ENCODE data around the gene IL16. TPM values are rescaled to one million over a fixed set of nuclear protein-coding genes. Genes with fewer than 3 reads are reported as not detected.
A peak's percentile ranks its signal among the peaks of the same experiment; 100 is the strongest.

IL16 gene
- total and polyA plus RNA-seq, 10 donors = 93.9 to 159 (median 128) TPM

DNA sequence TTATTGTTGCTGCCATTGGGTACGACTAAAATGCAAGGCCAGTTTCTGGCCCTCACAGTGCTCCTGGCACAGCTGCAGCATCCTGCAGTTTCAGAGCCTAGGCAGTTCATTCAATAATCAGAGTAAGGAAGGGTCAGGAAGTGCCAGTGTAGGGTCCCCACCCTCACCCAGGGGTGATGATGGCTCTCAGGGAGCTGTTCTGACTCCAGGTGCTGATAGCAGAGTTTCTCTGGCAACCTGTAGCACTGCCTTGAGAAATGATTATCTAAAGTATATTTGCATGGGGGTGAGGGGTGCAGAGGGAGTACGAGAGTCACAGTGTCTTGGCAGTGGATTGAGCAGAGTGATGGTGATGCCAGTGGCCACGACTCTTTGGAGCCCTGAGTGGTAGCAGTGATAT lies 15.5 kb upstream of the IL16 start:
- no peak overlapping the region for H3K27ac ChIP-seq
- intact Hi-C loops (cut with DNase I; ENCODE audit: low total_unique reads) = no loop called here
- DNase-seq = no peak
- no peak overlapping the region for H3K4me3 ChIP-seq
- H3K9me3 ChIP-seq = no peaks in the 10 kb centered on the region
- H3K27me3 ChIP-seq (replicated peaks in 1 of 7) = peaks cover 0 to 39% (median 0%) of the 10 kb centered on the region in 7 donors
- WGBS, 5 donors = 79 to 85% (median 81%) methylated on average over 3 of the region's 3 CpGs
- H3K36me3 ChIP-seq = no peaks in the 10 kb centered on the region
- TF ChIP-seq POLR2A (IDR thresholded peaks at IDR 0.05) (no peak), POLR2AphosphoS5 (IDR thresholded peaks at IDR 0.05) (no peak), CTCF (IDR thresholded peaks at IDR 0.05 in 8 of 11, conservative IDR thresholded peaks at IDR 0.05 in 3 of 11) (no peak)
- peaks cover 0 to 6% (median 2%) of the 10 kb centered on the region in 6 donors for H3K4me1 ChIP-seq

GRCh38 chr15:81182031-81182755 lies 14.5 kb upstream of the IL16 start:
- DNase-seq = no peak
- no peak overlapping the region for H3K27ac ChIP-seq
- TF ChIP-seq POLR2A (IDR thresholded peaks at IDR 0.05) = no peak
- intact Hi-C loops (cut with DNase I; ENCODE audit: low total_unique reads) = no loop called here
- H3K27me3 ChIP-seq (replicated peaks in 1 of 7) = peaks cover 0 to 39% (median 0%) of the 10 kb centered on the region in 7 donors
- peak overlapping the region in 2 of 8 donors; percentile 6 to 31 for H3K4me3 ChIP-seq
- no peaks in the 10 kb centered on the region for H3K9me3 ChIP-seq
- H3K36me3 ChIP-seq = no peaks in the 10 kb centered on the region
- 43 to 61% (median 50%) methylated on average over 13 of the region's 13 CpGs for WGBS, 5 donors
- H3K4me1 ChIP-seq = peaks cover 0 to 6% (median 2%) of the 10 kb centered on the region in 6 donors

- TF ChIP-seq POLR2A (IDR thresholded peaks at IDR 0.05) (no peak), POLR2AphosphoS5 (IDR thresholded peaks at IDR 0.05) (no peak), CTCF (IDR thresholded peaks at IDR 0.05 in 8 of 11, conservative IDR thresholded peaks at IDR 0.05 in 3 of 11) (no peak)
- no peak for DNase-seq
- 27 to 53% (median 38%) methylated on average over 10 to 13 of the region's 13 CpGs for WGBS, 5 donors
- H3K36me3 ChIP-seq = no peaks in the 10 kb centered on the region
- no peaks in the 10 kb centered on the region for H3K9me3 ChIP-seq
- H3K4me1 ChIP-seq = peaks cover 0 to 6% (median 2%) of the 10 kb centered on the region in 6 donors
- intact Hi-C loops (cut with DNase I; ENCODE audit: low total_unique reads) = no loop called here
- H3K27ac ChIP-seq = no peak overlapping the region
- H3K4me3 ChIP-seq = peak overlapping the region in 4 of 8 donors; percentile 6 to 32 (median 20)
- H3K27me3 ChIP-seq (replicated peaks in 1 of 7) = peaks cover 0 to 39% (median 0%) of the 10 kb centered on the region in 7 donors
These were observed 13.8 kb upstream of the IL16 start for GRCh38 chr15:81182756-81183438.

GRCh38 chr15:81183439-81183775 lies 13.3 kb upstream of the IL16 start:
- no peak overlapping the region for H3K27ac ChIP-seq
- peak overlapping the region in 3 of 8 donors; percentile 8 to 32 (median 31) for H3K4me3 ChIP-seq
- TF ChIP-seq POLR2A (IDR thresholded peaks at IDR 0.05) = no peak
- TF ChIP-seq POLR2AphosphoS5 (IDR thresholded peaks at IDR 0.05) = no peak
- no peak for TF ChIP-seq CTCF (IDR thresholded peaks at IDR 0.05 in 8 of 11, conservative IDR thresholded peaks at IDR 0.05 in 3 of 11)

More at GRCh38 chr15:81183439-81183775, 13.3 kb upstream of the IL16 start:
- H3K9me3 ChIP-seq = no peaks in the 10 kb centered on the region
- 56 to 69% (median 64%) methylated on average over 4 of the region's 4 CpGs for WGBS, 5 donors
- H3K36me3 ChIP-seq = no peaks in the 10 kb centered on the region
- intact Hi-C loops (cut with DNase I; ENCODE audit: low total_unique reads) = no loop called here
- no peak for DNase-seq
- H3K27me3 ChIP-seq (replicated peaks in 1 of 7) = peaks cover 0 to 39% (median 0%) of the 10 kb centered on the region in 7 donors
- H3K4me1 ChIP-seq = peaks cover 0 to 6% (median 2%) of the 10 kb centered on the region in 6 donors
